H1 (cell line): ENCODE measurements around the gene AMMECR1L. TPM values are rescaled to one million over a fixed set of nuclear protein-coding genes. Genes with fewer than 3 reads are reported as not detected.

Experiments
- JUND ChIP-seq: IDR thresholded peaks from 2 replicates; pipeline ENCODE4 v1.6.1; 2011; ENCODE audit warnings: mild to moderate bottlenecking, improper control_type of control experiment, low read length
- RAD21 ChIP-seq, 2 experiments: IDR thresholded peaks in 1 of 2; conservative IDR thresholded peaks in 1 of 2; 2 replicates each; pipeline ENCODE4 v1.6.1; 2011; ENCODE audit warnings: low read depth in 2 of 2, low read length in 2 of 2, improper control_type of control experiment in 1 of 2, inconsistent platforms in 1 of 2, mild to moderate bottlenecking in 1 of 2, moderate library complexity in 1 of 2
- TAF1 ChIP-seq: IDR thresholded peaks from 2 replicates; pipeline ENCODE4 v1.6.1; 2011; ENCODE audit warnings: mild to moderate bottlenecking, low read depth, low read length
- polyA plus RNA-seq, 7 experiments: library from polyadenylated mRNA; depleted of rRNA in 3 of 7; stranded (reverse) in 5 of 7; unstranded in 2 of 7; fragments of >200 nt in 5 of 7; fragments of 200-250 nt in 2 of 7; gene quantifications; 1 replicate in 5 of 7; 2 replicates in 1 of 7; 4 replicates in 1 of 7; pipeline versions ENCODE4 v1.2.1 to v1.2.3, GENCODE V29; 2011 to 2013; ENCODE audit warnings: missing spikeins in 2 of 7, mixed read lengths in 2 of 7
- total RNA-seq: library from RNA; stranded (reverse); fragmentation: NEBNext Ultra II Directional; extraction: Animal tissue kit (Norgen Biotek cat#: 25700); gene quantifications from 2 replicates; pipeline ENCODE4 v1.2.1, GENCODE V29; 2021

AMMECR1L gene
- total and polyA plus RNA-seq, 2 of the 8 experiments (the other 6 are each of a cell fraction or from before 2014, with no cell fraction given) = 10.1 to 18.8 TPM

DNA sequence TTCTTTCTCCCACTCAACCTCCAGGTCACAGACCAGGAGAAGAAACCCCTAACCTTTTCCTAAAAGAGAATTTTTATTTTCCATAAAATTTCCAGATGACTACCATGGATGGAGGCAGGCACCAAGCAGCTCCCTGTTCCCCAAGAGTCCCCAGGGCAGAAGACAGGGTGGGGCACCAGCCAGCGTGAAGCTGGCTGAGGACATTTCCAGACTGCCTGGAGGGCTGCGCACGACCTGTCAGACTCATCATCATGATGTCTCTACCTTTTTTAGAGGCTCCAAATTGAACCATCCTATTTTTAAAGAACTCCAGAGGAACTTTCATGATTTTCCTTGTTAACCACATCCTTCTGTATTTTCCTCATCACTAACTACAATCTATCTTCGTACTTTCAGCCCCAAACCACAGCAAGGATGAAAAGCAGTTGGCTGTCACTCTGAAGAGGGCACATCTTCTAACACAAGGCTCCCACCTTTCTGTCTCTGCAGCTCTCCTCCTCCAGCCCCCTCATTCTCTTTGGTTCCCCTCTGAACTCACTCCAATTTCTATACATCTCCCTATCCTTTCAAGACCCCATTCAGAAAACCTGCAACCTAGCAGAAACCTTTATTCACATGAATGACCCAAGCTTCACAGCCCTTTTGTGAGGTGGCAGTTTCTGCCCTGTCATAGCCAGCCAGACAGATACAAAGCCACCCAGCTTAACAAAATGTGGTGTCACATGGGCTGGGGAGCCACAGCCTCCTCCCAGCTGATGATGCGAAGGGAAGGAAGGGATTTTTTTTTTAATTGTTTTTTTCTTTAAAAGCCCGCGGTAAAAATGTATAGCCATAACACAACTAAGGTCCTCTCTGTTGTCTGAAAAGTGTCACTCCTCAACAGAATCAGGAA is 11.1 kb downstream of the AMMECR1L start (continued):
- TF ChIP-seq RAD21 (IDR thresholded peaks at IDR 0.05 in 1 of 2, conservative IDR thresholded peaks at IDR 0.05 in 1 of 2; ENCODE audit: low read depth in 2 of 2, low read length in 2 of 2) (no peak), JUND (no peak), TAF1 (no peak)
